Spinal cord (tissue), 4 donors: ENCODE results near the gene FOXD3. TPM values are rescaled to one million over a fixed set of nuclear protein-coding genes. Genes with fewer than 3 reads are reported as not detected.

Experiments used
- polyA plus RNA-seq, 2 donors: library from polyadenylated mRNA; unstranded; fragments of 120-200 nt; gene quantifications; one replicate each; pipeline ENCODE4 v1.2.1, GENCODE V29; 2013; ENCODE audit not compliant: insufficient read length in 2 of 2
- small RNA-seq: library from RNA; depleted of rRNA; stranded (forward); fragments of <200 nt; gene quantifications from one replicate; pipeline ENCODE3, GENCODE V24; 2014; ENCODE audit warnings: low replicate concordance
- total RNA-seq, 2 donors: library from RNA; depleted of rRNA in 1 of 2; stranded (reverse); fragments of 120-200 nt in 1 of 2; fragments of >200 nt in 1 of 2; gene quantifications; one replicate each; pipeline versions ENCODE4 v1.2.3 to v1.2.4, GENCODE V29; 2013 to 2014

FOXD3 gene
- total and polyA plus RNA-seq, 4 donors: 3.2 to 6.0 (median 4.6) TPM

Small RNA genes lying within 50 kb of the gene (small RNA-seq; reads per million reads assigned to genes)
- gene MIR6068 (not detected), gene RF00019 (not detected)

Other genes starting within 250 kb of the FOXD3 start
- gene ALG6, start 45.1 kb downstream of the FOXD3 start, total RNA-seq: 10 to 100 TPM; 19.2 to 41.4 TPM
- 10 to 100 TPM; 19.4 to 24.3 TPM for gene ALG6, start 45.1 kb downstream of the FOXD3 start, polyA plus RNA-seq
- 10 to 100 TPM; 31.7 to 32.2 TPM for gene ITGB3BP, start 200.7 kb downstream of the FOXD3 start, total RNA-seq
- gene ITGB3BP, start 200.7 kb downstream of the FOXD3 start, polyA plus RNA-seq: 10 to 100 TPM; 25.0 to 29.1 TPM
- 10 to 100 TPM; 22.5 to 32.3 TPM for gene EFCAB7, start 201.0 kb downstream of the FOXD3 start, total RNA-seq
- 10 to 100 TPM; 21.4 to 22.0 TPM for gene EFCAB7, start 201.0 kb downstream of the FOXD3 start, polyA plus RNA-seq